ENCODE results near the gene PACS2. TPM values are rescaled to one million over a fixed set of nuclear protein-coding genes. Genes with fewer than 3 reads are reported as not detected.

Gene PACS2
- total RNA-seq, 2 donors from 2014 or later = 117 to 121 TPM

DNA sequence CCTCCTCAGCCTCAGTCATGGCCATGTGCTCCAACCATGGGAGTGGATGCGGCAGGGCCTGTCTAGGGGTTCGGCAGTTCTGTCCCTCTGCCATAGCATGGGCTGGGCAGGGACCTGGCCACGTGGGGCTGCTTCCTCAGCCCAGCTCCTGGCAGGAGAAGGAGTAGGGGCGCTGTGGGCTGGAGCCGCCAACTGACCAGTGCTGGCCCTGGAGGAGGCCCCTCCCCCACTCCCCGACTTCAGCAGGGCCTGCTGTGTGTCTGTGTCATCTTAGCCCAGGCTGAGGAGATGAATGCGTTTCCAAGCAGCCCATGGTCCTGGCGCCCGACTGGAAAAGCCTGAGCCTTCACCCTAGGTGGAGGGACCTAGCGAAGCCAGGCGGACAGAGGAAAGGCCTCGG is 2.7 kb upstream of the PACS2 start:
- Mint-ChIP-seq H3K4me3 (no peak overlapping the region), H3K36me3 (ENCODE audit: low read depth) (no peaks in the 10 kb centered on the region), H3K4me1 (peaks cover 15% of the 10 kb centered on the region), H3K27me3 (ENCODE audit: insufficient read depth) (peaks cover 2% of the 10 kb centered on the region), H3K27ac (no peak overlapping the region), H3K9me3 (no peaks in the 10 kb centered on the region)
- Histone ChIP-seq H3K9me3 (ENCODE audit: control insufficient read depth, low read length) (no peaks in the 10 kb centered on the region), H3K9ac (ENCODE audit: extremely low read depth, low read length, poor library complexity, severe bottlenecking) (no peak overlapping the region), H3K4me3 (ENCODE audit: low read length) (no peak overlapping the region), H3K36me3 (ENCODE audit: control insufficient read depth, insufficient read depth, low read length) (no peaks in the 10 kb centered on the region), H3K27me3 (ENCODE audit: control insufficient read depth, insufficient read depth, low read length, poor library complexity, severe bottlenecking) (no peaks in the 10 kb centered on the region), H3K27ac (ENCODE audit: low read depth, low read length) (no peak overlapping the region), H3K4me1 (ENCODE audit: control insufficient read depth, insufficient read depth, low read length) (peaks cover 8% of the 10 kb centered on the region)
- 77 to 84% methylated on average over 6 to 12 of the region's 12 CpGs for WGBS, 2 experiments (ENCODE audit: insufficient coverage in 1 of 2, insufficient read length in 1 of 2)
- peak; percentile 59 for DNase-seq
- TF ChIP-seq, protein P1, sequence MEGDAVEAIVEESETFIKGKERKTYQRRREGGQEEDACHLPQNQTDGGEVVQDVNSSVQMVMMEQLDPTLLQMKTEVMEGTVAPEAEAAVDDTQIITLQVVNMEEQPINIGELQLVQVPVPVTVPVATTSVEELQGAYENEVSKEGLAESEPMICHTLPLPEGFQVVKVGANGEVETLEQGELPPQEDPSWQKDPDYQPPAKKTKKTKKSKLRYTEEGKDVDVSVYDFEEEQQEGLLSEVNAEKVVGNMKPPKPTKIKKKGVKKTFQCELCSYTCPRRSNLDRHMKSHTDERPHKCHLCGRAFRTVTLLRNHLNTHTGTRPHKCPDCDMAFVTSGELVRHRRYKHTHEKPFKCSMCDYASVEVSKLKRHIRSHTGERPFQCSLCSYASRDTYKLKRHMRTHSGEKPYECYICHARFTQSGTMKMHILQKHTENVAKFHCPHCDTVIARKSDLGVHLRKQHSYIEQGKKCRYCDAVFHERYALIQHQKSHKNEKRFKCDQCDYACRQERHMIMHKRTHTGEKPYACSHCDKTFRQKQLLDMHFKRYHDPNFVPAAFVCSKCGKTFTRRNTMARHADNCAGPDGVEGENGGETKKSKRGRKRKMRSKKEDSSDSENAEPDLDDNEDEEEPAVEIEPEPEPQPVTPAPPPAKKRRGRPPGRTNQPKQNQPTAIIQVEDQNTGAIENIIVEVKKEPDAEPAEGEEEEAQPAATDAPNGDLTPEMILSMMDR (conservative IDR thresholded peaks at IDR 0.05) = no peak

DNA sequence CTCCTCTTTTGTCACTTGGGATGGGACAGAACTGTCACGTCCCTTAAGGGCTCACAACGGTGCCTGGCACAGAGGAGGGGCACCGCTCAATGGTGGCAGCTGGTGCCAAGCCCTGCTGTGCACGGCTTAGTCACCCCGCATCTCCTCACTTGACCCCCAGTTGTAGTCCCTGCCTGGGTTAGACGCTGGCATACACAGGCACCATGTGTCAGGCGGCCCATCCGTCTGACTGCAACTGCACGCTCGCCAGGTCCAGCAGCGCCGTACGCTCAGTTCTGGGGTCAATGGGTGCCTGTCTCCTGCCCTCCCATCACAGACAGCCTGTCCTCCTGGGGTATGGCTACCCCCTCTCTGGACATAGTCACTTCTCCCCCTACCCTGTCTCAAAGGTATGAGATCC is 1.6 kb upstream of the PACS2 start:
- Histone ChIP-seq H3K9ac (ENCODE audit: extremely low read depth, low read length, poor library complexity, severe bottlenecking) (no peak overlapping the region), H3K36me3 (ENCODE audit: control insufficient read depth, insufficient read depth, low read length) (no peaks in the 10 kb centered on the region), H3K4me1 (ENCODE audit: control insufficient read depth, insufficient read depth, low read length) (peaks cover 8% of the 10 kb centered on the region), H3K27ac (ENCODE audit: low read depth, low read length) (no peak overlapping the region), H3K27me3 (ENCODE audit: control insufficient read depth, insufficient read depth, low read length, poor library complexity, severe bottlenecking) (no peaks in the 10 kb centered on the region), H3K9me3 (ENCODE audit: control insufficient read depth, low read length) (no peaks in the 10 kb centered on the region), H3K4me3 (ENCODE audit: low read length) (no peak overlapping the region)
- peaks cover 2% of the 10 kb centered on the region for H3K27me3 Mint-ChIP-seq (ENCODE audit: insufficient read depth)
- 94 to 100% methylated on average over 8 to 13 of the region's 13 CpGs for WGBS, 2 experiments (ENCODE audit: insufficient coverage in 1 of 2, insufficient read length in 1 of 2)
- TF ChIP-seq, protein P1 (conservative IDR thresholded peaks at IDR 0.05) = no peak
- H3K27ac Mint-ChIP-seq = no peak overlapping the region
- no peaks in the 10 kb centered on the region for H3K36me3 Mint-ChIP-seq (ENCODE audit: low read depth)
- no peak for DNase-seq
- peaks cover 15% of the 10 kb centered on the region for H3K4me1 Mint-ChIP-seq
- peak overlapping the region; percentile 52 for H3K4me3 Mint-ChIP-seq
- no peaks in the 10 kb centered on the region for H3K9me3 Mint-ChIP-seq

DNA sequence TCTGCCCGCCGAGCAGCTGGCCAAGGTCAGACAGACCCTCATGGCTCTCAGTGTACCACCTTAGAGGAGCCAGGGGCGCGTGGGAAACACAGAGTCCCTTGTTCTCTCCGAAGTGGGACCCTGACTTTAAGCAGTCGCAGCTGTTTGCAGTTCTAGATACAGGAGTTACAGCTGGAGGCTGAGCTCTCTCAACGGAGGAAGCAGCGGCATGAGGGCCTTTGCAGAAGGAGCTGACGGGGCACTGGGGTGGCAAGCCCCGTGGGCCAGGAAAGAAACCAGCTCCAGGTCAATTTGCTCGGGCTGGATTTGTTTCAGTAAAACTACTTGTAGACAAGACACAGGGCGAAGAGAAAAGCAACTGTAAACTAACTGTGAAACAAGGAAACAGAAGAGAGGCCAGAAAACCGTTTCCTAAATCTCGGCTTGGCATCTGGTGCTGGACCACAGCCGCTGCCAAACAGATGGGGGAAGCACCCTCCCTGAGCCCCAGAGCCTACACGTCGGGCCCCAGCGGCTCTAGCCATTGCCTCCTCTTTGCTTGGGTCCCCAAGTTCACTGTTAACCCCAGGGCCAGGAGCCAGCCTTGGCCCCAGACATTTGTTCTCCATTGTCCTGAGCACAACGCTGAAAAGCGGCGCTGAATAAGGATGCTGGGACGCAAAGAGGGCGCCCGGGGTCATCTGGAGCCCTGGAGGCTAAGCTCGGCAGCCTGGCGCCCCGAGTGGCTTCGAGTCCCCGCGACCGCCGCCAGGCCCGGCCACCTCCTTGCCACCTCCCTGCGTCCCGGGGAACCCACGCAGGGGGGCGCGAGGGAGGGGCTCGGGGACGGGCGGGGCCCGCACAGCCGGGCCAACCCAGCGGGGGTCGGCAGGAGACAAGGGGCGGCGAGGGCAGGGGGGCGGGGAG is 914 bp upstream of the PACS2 start:
- H3K9me3 Mint-ChIP-seq = no peaks in the 10 kb centered on the region
- Histone ChIP-seq H3K36me3 (ENCODE audit: control insufficient read depth, insufficient read depth, low read length) (no peaks in the 10 kb centered on the region), H3K4me3 (ENCODE audit: low read length) (peak overlapping the region; percentile 64), H3K9me3 (ENCODE audit: control insufficient read depth, low read length) (no peaks in the 10 kb centered on the region), H3K9ac (ENCODE audit: extremely low read depth, low read length, poor library complexity, severe bottlenecking) (peak overlapping the region; percentile 11), H3K4me1 (ENCODE audit: control insufficient read depth, insufficient read depth, low read length) (peaks cover 8% of the 10 kb centered on the region), H3K27me3 (ENCODE audit: control insufficient read depth, insufficient read depth, low read length, poor library complexity, severe bottlenecking) (no peaks in the 10 kb centered on the region), H3K27ac (ENCODE audit: low read depth, low read length) (peak overlapping the region; percentile 44)
- peaks cover 15% of the 10 kb centered on the region for H3K4me1 Mint-ChIP-seq
- peaks cover 3% of the 10 kb centered on the region for H3K36me3 Mint-ChIP-seq (ENCODE audit: low read depth)
- peak overlapping the region; percentile 52 for H3K4me3 Mint-ChIP-seq
- peaks cover 2% of the 10 kb centered on the region for H3K27me3 Mint-ChIP-seq (ENCODE audit: insufficient read depth)
- WGBS, 2 experiments (ENCODE audit: insufficient coverage in 1 of 2, insufficient read length in 1 of 2) = 33 to 85% methylated on average over 14 to 48 of the region's 48 CpGs
- no peak for DNase-seq
- H3K27ac Mint-ChIP-seq = no peak overlapping the region
- TF ChIP-seq, protein P1 (conservative IDR thresholded peaks at IDR 0.05) = no peak
